ENCODE measurements around the gene SLCO3A1. TPM values are rescaled to one million over a fixed set of nuclear protein-coding genes. Genes with fewer than 3 reads are reported as not detected.

Gene SLCO3A1
- total RNA-seq, 1 donor from 2014 or later: 56.8 TPM

DNA sequence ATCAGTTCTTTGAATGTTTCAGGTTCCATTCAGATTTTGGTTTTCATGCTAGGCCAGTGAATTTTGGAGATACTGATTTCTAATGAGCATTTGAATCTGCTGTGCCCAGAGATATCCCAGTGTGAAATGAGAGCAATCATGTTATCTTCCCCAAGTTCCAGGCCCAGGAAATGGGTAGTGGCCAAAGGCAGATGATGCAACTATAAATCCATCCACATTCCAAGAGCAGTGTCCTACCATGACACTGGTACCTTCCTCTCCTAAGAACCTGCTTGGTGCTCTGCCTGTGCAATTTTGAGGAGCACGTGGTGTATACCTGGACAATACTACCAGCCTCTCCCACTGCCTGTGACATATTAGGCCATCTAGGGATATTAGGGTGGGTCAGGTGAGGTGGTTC lies 186.8 kb downstream of the SLCO3A1 start:
- H3K4me3 ChIP-seq: no peak overlapping the region
- peaks cover 3% of the 10 kb centered on the region for H3K9me3 ChIP-seq (replicated peaks)
- intact Hi-C loops (cut with micrococcal nuclease): no loop called here
- no peaks in the 10 kb centered on the region for H3K27me3 ChIP-seq (ENCODE audit: low read depth)
- H3K36me3 ChIP-seq: no peaks in the 10 kb centered on the region
- no peak overlapping the region for H3K27ac ChIP-seq (replicated peaks)
- DNase-seq: no peak
- no peak for TF ChIP-seq CTCF (IDR thresholded peaks at IDR 0.05; ENCODE audit: borderline replicate concordance)
- peaks cover 67% of the 10 kb centered on the region for H3K4me1 ChIP-seq

- DNase-seq: no peak
- Histone ChIP-seq H3K27me3 (ENCODE audit: low read depth) (no peaks in the 10 kb centered on the region), H3K4me1 (peaks cover 59% of the 10 kb centered on the region), H3K9me3 (replicated peaks) (peaks cover 3% of the 10 kb centered on the region), H3K36me3 (no peaks in the 10 kb centered on the region), H3K27ac (replicated peaks) (no peak overlapping the region), H3K4me3 (no peak overlapping the region)
- TF ChIP-seq CTCF (IDR thresholded peaks at IDR 0.05; ENCODE audit: borderline replicate concordance): no peak
- intact Hi-C loops (cut with micrococcal nuclease): no loop called here
Measured at GRCh38 chr15:92041371-92041770, 187.9 kb downstream of the SLCO3A1 start.

GRCh38 chr15:92043283-92043682 lies 189.8 kb downstream of the SLCO3A1 start:
- Histone ChIP-seq H3K27me3 (ENCODE audit: low read depth) (no peaks in the 10 kb centered on the region), H3K4me1 (peaks cover 45% of the 10 kb centered on the region), H3K36me3 (no peaks in the 10 kb centered on the region), H3K4me3 (no peak overlapping the region), H3K9me3 (replicated peaks) (peaks cover 3% of the 10 kb centered on the region), H3K27ac (replicated peaks) (no peak overlapping the region)
- DNase-seq: no peak
- intact Hi-C loops (cut with micrococcal nuclease): no loop called here
- no peak for TF ChIP-seq CTCF (IDR thresholded peaks at IDR 0.05; ENCODE audit: borderline replicate concordance)

DNA sequence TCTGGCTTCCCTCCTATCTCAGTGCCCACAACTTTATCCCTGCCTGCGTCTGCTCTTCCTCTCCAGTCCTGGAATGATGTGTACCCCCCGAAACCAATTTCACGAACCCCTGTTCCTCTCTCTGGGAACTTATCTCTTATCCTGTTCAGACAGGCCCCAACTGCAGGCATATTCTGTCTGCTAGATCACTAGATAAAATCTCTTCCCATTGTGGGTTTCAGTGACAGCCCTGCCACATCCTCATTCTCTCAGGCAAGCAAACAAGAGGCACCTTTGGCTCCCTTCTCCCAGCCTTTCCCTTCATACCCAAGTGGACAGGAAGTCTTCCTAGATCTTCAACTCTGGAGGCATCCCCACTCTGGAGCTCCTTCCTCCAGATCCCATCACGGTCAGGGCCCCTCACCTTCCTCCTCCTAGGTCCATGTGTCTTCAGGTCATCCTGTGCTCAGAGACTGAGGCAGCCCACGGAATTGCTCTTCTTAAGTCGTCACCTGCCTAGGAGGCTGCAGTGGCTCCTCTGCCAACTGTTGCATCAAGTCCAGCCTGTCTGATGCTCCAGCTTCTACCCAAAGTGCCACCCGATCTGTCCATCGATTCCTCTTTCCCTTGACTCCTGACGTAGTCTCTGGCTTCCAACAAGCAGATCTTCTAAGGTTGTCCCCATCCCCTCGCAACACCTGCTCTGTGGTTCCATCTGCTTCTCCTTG lies 190.8 kb downstream of the SLCO3A1 start:
- Histone ChIP-seq H3K27ac (replicated peaks) (no peak overlapping the region), H3K9me3 (replicated peaks) (no peaks in the 10 kb centered on the region), H3K4me3 (no peak overlapping the region), H3K27me3 (ENCODE audit: low read depth) (no peaks in the 10 kb centered on the region), H3K4me1 (peaks cover 51% of the 10 kb centered on the region), H3K36me3 (no peaks in the 10 kb centered on the region)
- no peak for TF ChIP-seq CTCF (IDR thresholded peaks at IDR 0.05; ENCODE audit: borderline replicate concordance)
- DNase-seq: no peak
- intact Hi-C loops (cut with micrococcal nuclease): no loop called here

GRCh38 chr15:92047900-92048299 lies 194.4 kb downstream of the SLCO3A1 start:
- no peak for DNase-seq
- Histone ChIP-seq H3K9me3 (replicated peaks) (no peaks in the 10 kb centered on the region), H3K36me3 (no peaks in the 10 kb centered on the region), H3K4me1 (peaks cover 57% of the 10 kb centered on the region), H3K27ac (replicated peaks) (no peak overlapping the region), H3K4me3 (no peak overlapping the region), H3K27me3 (ENCODE audit: low read depth) (no peaks in the 10 kb centered on the region)
- intact Hi-C loops (cut with micrococcal nuclease): no loop called here
- no peak for TF ChIP-seq CTCF (IDR thresholded peaks at IDR 0.05; ENCODE audit: borderline replicate concordance)
